Esophagus muscularis mucosa (tissue), 3 donors: ENCODE data around the gene TNFRSF1A.

Experiments
- CTCF ChIP-seq, 3 experiments: fragments of 200-600 bp in 2 of 3; fragments of 450-650 bp in 1 of 3; sonication (generic) in 2 of 3; IDR thresholded peaks; one replicate each; pipeline ENCODE4 v1.5.1; 2017 to 2019; ENCODE audit warnings: antibody characterized with exemption in 3 of 3, mild to moderate bottlenecking in 2 of 3, moderate library complexity in 1 of 3
- EP300 ChIP-seq: sonication (generic); formaldehyde crosslinking; IDR thresholded peaks from one replicate; pipeline ENCODE4 v1.6.1; 2017; ENCODE audit warnings: antibody characterized with exemption

GRCh38 chr12:6281081-6281809 is 60.6 kb downstream of the TNFRSF1A start:
- no peak for TF ChIP-seq CTCF (IDR thresholded peaks at IDR 0.05)
- no peak for TF ChIP-seq EP300
